Dedifferentiated amniotic fluid mesenchymal stem cell (primary cell): ENCODE measurements around the gene TSPAN16.

Experiments
- DNase-seq: peaks from one replicate; pipeline ENCODE4 v3.0.0-alpha.2; 2016; ENCODE audit errors: extremely low spot score

The TSPAN16 gene

DNA sequence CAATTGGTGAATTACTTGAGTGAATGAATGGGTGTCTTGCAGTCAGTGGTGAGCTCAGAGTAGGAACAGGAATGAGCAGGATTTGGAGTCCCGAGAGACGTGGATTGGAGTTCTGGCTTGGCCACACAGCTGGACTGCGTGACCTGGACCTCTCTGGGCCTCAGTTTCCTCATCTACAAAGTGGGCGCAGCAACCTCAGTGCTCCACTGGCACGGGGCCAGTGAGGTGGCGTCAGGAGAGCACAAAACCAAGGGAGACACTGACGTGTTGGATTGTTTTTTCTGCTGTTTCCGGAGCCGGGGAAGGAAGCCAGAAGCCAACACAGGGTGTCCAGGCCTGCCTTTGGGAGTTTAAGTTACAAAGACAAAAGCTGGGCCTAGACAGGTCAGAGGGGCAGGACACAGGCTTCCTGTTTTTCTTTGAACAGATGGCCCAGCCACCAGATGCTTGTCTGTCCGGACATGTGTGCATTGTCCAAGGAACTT, 27.1 kb upstream of the TSPAN16 start:
- DNase-seq = no peak

GRCh38 chr19:11269408-11269807, 26.6 kb upstream of the TSPAN16 start:
- no peak for DNase-seq

DNA sequence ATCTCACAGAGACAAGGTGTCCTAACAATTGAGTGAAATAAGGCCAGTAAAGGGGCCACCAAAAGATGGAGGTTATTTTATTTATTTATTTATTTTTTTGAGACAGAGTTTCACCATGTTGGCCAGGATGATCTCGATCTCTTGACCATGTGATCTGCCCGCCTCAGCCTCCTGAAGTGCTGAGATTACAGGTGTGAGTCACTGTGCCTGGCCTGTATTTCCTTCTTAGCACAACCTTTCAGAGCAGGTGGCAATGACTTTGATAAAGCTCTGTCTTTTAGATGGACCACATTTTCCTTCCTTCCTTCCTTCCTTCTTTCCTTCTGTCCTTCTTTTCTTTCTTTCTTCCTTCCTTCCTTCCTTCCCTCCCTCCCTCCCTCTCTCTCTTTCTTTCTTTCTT, 22.7 kb upstream of the TSPAN16 start:
- no peak for DNase-seq

DNA sequence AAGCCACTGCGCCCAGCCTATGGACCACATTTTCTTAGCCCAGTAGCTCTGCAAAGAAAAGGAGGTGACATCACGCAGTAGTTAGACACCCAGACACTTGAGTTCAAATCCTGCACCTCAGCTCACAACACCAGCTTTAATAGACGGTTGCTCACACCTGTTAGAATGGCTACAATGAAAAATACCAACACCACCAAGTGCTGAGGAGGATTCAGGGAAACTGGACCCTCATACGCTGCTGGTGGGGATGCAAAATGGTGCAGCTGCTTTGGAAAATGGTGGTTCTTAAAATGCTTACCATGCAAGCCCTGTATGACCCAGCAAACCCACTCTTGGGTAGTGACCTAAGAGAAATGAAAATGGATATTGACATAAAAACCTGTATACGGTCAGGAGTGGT, 22.0 kb upstream of the TSPAN16 start:
- no peak for DNase-seq

- DNase-seq = no peak
Observed at GRCh38 chr19:11274533-11275086, 21.4 kb upstream of the TSPAN16 start.

- DNase-seq = no peak
Observed at GRCh38 chr19:11278670-11279069, 17.3 kb upstream of the TSPAN16 start.

DNA sequence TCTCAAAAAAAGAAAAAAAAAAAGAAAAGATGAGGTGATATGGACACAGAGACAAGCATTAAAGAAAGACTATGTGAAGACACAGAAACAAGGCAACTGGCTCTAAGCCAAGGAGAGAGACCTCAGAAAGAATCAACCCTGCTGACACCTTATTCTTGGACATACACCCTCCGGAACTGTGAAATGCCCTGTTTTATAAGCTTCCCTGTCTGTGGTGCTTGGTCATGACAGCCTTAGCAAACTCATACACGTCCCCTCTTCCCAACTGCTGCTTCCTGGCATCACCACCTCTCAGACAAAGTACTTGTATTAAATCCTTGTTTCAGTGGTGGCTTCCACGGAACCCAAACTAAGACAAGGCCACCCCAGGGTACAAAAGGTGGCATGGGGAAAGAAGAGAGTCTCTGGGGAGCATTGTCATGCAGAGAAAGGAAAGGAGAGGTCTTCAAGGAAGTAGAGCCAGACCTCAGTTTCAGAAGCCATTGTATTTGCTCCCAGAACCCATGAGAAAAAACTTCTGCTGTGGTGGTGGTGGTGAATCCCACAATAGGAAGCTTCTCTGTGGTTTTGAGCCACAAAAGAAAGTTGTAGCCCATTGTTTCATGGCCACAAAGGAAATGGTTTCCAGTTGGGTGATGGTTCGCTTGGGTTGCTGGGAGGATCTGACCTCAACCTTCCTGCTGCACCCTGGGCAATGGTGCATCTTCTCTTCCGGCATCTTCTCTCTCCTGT, 16.3 kb upstream of the TSPAN16 start:
- no peak for DNase-seq

DNA sequence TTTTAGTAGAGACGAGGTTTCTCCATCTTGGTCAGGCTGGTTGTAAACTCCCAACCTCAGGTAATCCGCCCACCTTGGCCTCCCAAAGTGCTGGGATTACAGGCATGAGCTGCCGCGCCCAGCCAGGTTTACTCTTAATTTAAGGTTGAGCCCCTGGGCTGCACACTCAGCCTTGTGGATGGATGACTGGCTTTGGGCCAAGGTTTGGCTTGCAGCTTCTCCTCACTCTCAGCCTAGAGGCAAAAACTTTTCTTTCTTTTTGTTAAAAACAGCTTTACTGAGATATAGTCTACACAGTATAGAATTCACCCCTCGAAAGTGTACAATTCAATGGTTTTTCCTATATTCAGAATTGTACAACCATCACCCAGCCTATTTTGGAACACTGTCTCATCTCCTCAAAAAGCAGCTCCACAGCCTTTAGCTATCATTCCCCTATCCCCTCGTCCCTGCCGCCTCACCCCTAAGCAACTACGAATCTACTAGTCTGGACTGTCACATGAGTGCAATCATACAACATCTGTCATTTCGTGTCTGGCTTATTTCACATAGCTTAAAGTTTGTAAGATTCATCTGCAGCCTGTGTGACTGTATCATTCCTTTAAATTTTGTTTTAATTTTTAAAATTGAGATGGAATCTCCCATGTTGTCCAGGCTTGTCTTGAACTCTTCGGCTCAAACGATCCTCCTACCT, 14.5 kb upstream of the TSPAN16 start:
- no peak for DNase-seq

DNA sequence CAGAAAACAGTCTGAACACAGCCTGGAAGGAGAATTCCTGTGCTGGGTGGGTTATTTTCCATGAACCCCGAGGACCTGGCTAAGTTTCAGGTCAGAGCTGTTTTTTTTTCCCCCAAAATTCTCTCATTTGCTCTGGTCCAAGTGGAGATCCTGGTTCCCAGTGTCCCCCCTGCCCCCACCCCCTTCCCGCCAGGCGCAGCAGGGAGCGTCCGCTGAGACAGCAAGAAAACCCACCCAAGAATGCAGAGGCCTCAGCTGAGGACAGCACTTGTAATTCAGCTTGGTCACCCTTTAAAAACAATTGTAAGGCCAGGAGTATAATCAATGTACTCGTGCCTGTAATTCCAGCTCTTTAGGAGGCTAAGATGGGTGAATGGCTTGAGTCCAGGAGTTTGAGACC, 11.4 kb upstream of the TSPAN16 start:
- DNase-seq = no peak

GRCh38 chr19:11286312-11286974, 9.5 kb upstream of the TSPAN16 start:
- peak; percentile 44 for DNase-seq

- DNase-seq = no peak
Observed at GRCh38 chr19:11288349-11288748, 7.6 kb upstream of the TSPAN16 start.

- no peak for DNase-seq
Observed at GRCh38 chr19:11290256-11290655, 5.7 kb upstream of the TSPAN16 start.

DNA sequence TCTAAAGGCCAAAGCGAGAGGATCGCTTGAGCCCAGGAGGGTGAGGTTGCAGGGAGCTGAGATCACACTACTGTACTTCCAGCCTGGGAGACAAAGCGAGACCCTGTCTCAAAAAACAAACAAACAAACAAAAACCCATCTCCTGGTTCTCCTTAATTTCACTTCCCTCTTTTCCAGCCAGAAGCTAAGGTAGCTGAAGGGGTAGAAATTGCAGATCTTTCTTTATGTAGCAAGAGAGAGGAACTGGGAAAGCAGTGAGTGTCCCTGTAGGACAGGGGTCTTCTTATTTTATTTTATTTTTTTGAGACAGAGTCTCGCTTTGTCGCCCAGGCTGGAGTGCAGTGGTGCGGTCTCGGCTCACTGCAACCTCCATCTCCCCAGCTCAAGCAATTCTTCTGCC, 4.5 kb upstream of the TSPAN16 start:
- DNase-seq = no peak

DNA sequence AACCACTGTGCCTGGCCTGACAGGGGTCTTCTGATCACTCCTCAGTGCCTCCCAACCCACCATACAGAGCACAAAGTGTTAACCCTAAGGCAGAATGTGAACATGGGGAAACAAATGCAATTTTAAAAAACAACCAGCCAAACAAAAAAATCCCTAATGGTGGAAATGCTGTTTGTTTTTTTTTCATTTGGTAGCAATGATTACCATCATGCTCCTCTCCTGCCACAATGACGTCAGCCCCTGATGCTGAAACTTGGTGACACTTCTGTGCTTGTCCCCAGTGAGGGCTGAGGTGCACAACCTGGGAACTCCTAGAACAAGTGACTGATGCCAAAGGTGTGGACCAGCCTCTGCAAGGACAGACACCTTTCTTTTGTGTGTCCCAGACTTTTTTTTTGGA, 4.0 kb upstream of the TSPAN16 start:
- DNase-seq = no peak

- DNase-seq = peak; percentile 93
Observed at GRCh38 chr19:11293433-11294389, 2.2 kb upstream of the TSPAN16 start.

- DNase-seq = no peak
Observed at GRCh38 chr19:11295180-11295579, 780 bp upstream of the TSPAN16 start.

DNA sequence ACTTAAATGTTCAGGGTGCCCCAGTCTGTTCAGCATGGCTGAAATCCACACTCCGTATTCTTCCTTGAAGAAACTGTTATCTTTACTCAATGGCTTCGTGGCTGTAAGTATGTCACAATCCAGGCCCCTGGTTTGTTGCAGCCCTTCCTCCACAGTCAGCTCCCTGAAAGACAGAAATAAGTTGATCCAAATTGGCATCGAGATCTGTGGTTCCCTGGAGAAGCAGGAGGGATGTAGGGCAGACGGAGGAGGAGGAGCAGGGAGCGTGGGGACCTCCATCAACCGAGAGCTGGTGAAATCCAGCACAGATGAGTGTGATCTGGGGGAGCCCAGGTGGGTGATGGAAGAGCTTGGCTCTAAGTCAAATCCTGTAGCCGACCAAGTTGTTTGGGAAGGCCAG, 304 bp downstream of the TSPAN16 start:
- no peak for DNase-seq

DNA sequence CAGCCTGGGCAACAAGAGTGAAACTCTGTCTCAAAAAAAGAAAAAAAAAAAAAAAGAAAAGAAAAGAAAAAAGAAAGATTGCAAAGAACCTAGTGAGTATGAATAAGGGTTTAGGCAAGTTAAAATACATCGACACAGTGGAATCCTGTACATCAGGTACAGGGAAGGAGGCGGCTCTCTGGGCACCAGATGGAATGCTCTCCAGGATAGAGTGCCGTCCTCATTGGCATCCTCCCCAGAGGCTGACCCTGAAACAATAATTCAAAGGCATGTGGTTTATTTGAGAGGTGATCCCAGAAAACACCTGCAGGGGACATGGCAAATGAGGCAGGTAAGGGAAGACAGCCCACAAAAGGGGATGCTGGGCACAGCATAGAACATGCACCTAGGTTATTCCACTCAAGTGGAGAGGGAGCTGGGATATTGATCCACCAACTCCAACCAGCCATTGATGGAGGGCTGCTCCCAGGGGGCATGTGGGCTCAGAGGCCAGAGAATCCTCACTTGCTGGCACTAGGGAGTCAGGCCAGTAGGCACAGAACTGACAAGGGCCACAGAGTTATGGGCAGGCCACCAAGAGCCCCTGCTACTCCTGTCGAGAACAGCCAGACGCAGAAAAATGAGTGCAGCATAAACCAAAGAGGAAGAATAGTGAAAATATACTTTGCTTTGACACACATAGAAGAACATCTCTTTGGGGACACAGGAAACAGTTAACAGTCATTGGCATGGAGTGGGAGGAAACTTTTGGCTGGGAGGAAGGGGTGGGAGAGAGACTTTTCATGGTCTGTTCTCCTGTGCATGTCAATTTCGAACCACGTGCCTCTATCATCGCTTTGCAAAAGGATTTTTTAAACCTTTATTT, 4.2 kb downstream of the TSPAN16 start:
- no peak for DNase-seq

DNA sequence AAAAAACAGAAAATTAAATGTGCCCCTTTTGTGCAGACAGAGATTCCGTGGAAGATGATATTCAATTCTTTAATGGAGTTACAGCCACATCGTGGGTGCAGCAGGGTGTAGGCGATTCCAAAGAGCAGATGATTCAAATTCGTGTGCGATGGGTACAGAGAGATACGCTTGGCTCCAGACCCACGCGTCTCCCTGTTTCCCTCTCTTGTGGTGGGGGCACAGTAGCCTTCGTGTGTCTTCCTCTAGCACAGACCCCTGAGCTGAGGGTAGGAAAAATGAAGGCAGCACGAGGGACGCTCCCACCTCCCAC, 4.8 kb downstream of the TSPAN16 start:
- DNase-seq = no peak

GRCh38 chr19:11304936-11305335, 9.0 kb downstream of the TSPAN16 start:
- DNase-seq = no peak

GRCh38 chr19:11306337-11306736, 10.4 kb downstream of the TSPAN16 start:
- DNase-seq = no peak
